DMS153 treated with DMSO at 0.1 percent for 48 hours (cell line): ENCODE data around the gene ODAD4.
"Not testable (repeated sequence)": the region's sequence is repeated elsewhere in the genome, so short reads cannot be mapped to it uniquely, and the experiment has no call there.

Experiments
- DNase-seq: peaks from one replicate; lab custom pipeline; 2025; ENCODE audit not compliant: unreplicated experiment; lab: John Stamatoyannopoulos, UW

ODAD4 gene

DNA sequence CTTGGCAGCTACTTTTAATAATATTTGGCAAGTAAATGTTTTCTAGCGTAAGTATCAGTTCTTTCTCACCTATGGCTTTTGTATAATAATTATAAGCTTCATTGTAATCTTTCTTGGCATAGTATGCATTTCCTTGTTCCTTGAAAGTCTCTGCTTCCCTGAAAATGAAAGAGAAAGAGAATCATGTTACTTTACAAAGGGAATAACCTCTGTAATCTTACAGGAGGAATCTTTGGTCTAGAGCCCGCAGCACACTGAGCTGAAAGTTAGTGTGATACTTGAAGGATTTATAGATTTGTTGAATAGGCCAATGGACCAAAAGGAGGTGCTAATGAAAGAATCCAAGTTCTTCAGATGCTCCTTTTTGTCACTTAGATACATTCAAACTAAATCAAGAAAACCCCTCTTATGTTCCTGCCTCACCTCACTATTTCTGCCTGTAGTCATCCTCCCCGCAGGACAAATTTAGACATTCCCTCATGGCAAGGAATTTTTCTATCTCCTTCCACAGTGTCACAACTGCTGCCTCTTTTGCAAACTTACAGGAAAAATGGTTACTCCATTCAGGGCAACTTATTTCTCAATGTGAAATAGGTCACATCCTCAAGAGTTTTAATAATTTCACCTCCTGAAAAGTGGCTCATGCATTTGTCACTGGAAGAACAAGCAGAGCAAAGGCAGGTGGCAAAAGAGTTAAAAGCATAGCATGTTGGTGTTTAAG is 70.2 kb downstream of the ODAD4 start:
- DNase-seq, result no peak

DNA sequence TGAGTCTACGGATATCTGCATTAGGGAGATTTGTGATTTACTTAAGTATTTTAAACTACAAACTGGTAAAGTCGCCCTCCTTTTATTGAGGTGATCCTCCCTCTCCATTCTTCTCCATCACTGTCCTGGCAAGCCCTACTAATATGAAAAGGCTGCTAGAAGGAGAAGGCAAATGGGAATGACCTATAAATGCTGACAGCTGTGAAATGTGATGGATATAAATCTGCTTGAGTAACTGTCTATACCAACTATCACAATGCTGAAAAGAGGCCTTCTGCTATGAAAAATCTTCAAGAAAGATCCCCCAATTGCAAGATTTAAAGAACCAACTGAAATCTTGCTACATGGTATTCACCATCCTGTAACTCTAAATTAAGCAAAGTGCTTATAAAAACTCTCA is 71.3 kb downstream of the ODAD4 start:
- DNase-seq, result no peak

DNA sequence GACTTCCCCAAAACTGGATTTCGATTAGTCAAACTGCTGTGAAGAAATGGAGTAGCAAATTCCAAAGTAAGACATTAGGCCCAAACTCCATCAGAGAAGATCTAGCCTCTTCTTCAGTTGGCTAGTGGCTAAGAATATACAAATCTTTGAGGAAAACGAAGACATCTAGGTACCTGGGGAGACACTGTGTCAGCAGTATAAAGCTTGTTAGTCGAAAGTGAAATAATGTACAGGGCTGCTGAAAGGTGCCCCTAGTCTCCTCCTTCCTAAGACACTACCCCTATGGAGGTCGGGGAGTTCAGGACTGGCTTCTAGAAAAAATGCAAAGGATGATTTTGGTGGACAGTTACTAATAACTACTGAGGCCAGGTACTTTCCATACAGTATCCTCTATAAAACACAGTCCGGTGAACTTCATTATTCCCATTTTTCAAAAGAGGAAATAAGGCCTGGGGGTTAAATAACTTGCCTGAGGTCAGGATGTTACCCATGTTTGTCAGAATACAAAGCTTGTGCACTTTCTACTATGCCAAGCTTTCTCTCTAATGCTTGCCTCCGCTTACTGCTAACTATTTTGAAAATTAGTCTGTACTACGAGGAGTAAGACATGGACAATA is 71.9 kb downstream of the ODAD4 start:
- no peak for DNase-seq

DNA sequence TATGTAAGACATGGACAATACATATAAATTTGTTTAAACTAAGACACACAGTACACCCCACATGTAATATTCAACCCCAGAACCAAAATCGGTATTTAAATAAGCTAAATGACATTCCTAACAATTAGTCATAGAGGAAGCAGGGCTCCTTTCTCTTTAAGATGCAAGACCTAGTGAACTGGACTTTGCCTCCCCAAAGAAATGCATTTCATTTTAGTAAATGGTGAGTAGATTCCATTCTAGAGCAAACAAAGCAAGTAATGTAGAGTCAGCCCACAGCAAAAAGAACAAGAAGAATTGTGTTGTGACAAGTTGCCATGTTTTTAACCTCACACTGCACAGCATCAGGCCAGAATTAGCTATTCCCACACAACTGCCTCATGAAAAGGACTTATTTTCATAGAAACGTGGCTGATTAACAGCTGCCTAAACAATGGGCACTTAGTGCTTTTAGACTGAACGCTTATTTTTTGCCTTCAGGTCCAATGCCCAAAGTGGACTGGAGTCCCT is 72.4 kb downstream of the ODAD4 start:
- no peak for DNase-seq

DNA sequence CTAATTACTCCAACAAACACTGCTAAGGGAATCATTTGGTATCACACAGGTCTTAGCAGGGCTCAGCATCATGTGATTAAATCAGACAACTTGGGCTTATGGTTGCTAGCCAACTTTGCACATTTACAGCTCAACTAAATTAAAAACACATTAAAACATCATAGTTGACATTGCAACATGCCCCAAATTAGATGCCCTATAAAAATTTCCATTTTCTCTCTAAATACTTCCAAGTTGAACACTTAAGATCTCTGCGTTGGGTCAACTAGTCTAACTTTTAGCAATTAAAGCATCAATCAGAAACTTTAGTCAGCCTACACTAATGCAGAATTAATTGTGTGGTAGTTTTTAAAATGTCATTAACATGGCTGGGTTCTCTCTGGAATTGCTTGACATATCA is 74.7 kb downstream of the ODAD4 start:
- DNase-seq, result no peak

DNA sequence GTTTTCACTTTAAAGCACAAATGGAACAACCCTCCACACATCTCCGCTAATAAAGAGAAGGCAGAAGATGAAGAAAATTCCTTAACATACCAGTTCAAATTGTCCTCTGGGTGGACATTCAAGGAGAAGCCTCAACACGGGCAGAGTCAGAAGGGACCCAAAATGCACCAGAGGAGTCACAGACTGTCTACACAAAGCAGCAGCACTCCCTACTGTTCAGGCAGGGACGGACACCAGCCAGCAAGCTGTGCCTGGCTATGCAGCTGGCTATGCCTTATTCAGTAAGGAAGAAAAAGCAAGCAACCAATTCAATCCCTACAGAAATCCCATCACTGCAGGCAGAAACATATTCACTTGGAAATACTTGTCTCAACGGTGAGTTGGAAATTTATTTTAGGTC is 78.8 kb downstream of the ODAD4 start:
- DNase-seq, result no peak

DNA sequence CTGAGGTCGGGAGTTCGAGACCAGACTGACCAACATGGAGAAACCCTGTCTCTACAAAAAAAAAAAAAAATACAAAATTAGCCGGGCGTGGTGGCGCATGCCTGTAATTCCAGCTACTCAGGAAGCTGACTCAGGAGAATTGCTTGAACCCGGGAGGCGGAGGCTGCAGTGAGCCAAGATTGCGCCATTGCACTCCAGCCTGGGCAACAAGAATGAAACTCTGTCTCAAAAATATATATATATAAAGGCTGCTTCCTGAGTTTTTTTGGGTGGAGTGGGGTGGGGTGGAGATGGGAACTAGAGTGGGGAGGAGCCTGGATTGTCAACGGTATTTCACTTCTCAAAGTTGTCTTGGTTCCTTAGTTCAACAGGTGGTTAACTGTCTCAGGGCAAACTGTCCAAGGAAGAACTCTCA is 79.9 kb downstream of the ODAD4 start:
- not testable (repeated sequence) for DNase-seq

DNA sequence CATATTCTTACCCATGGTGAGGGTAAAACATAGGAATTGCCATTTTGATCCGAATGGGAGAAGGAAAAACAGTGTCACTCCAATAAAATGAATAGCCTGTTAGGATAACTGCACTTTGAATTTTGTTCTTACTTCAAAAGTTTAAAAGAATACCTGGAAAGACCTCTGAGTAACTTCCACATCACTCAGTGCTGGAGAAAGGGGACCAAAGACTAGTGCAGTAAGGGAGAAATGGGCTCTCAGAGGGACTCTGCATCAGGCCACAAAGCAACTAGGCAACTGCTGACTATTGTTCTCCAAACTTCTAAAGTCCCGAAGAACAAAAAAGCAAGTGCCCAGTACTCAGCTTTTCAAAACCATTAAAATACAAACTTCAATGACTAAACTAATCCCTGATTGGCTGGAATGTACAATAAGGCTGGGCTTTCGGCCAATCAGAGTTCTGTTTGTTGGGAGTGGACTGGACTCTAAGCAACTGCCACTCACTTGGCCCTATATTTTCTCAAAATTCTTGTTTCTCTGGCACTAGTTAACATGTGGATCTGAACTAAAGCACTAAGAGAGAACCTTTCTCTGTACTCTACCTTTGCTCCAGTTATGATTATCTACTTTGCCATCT is 80.6 kb downstream of the ODAD4 start:
- DNase-seq, result no peak

DNA sequence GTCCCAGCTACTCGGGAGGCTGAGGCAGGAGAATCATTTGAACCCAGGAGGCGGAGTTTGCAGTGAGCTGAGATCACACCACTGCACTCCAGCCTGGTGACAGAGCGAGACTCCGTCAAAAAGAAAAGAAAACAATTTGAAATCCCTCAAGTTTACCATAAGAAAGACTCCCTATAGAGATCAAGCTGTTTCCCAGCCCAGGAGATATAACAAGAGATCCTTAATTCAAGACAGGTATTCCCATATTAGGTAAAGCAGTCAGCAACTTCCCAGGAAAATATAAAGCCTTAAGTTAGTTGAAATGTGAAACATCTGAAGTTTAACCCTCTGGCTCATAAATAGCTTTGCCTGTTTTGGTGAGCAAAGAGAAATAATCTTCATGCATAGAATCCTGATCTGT is 81.9 kb downstream of the ODAD4 start:
- DNase-seq, result not testable (repeated sequence)

DNA sequence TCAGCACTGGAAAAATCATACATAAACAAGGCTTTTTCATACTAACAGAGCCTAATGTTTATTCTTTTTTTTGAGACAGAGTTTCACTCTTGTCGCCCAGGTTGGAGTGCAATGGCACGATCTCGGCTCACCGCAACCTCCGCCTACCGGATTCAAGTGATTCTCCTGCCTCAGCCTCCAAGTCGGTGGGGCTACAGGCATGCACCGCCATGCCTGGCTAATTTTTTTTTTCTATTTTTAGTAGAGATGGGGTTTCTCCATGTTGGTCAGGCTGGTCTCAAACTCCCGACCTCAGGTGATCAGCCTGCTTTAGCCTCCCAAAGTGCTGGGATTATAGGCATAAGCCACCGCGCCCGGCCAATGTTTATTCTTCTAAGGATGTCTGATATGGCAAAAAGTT is 83.3 kb downstream of the ODAD4 start:
- DNase-seq, result not testable (repeated sequence)
